Karpas-422 (cell line): Measurements from ENCODE around the gene ATF4. TPM values are rescaled to one million over a fixed set of nuclear protein-coding genes. Genes with fewer than 3 reads are reported as not detected.

Experiments
- DNase-seq: peaks from one replicate; pipeline ENCODE4 v3.0.0-alpha.2; 2015
- H2AFZ ChIP-seq: fragments of 200-600 bp; sonication (generic); 2 replicates; pipeline ENCODE4 v1.6.1; 2014; ENCODE audit warnings: antibody characterized with exemption, low read length, mixed read lengths
- H3K27ac ChIP-seq: fragments of 200-600 bp; sonication (generic); 2 replicates; pipeline ENCODE4 v1.5.1; 2014; ENCODE audit warnings: mild to moderate bottlenecking, low read length, moderate library complexity
- H3K27me3 ChIP-seq: fragments of 200-600 bp; sonication (generic); 2 replicates; pipeline ENCODE4 v1.6.1; 2014; ENCODE audit warnings: low read length, mixed read lengths
- H3K36me3 ChIP-seq: fragments of 200-600 bp; sonication (generic); 2 replicates; pipeline ENCODE4 v1.6.1; 2014; ENCODE audit warnings: low read length, mixed read lengths; ENCODE audit not compliant: insufficient read depth
- H3K4me1 ChIP-seq: fragments of 200-600 bp; sonication (generic); 2 replicates; pipeline ENCODE4 v1.6.1; 2014; ENCODE audit warnings: mild to moderate bottlenecking, low read length, mixed read lengths
- H3K4me2 ChIP-seq: fragments of 200-600 bp; sonication (generic); 2 replicates; pipeline ENCODE4 v1.6.1; 2014; ENCODE audit warnings: low read length, low read depth, mild to moderate bottlenecking; ENCODE audit not compliant: poor library complexity, severe bottlenecking
- H3K4me3 ChIP-seq: fragments of 200-600 bp; sonication (generic); 2 replicates; pipeline ENCODE4 v1.5.1; 2014; ENCODE audit warnings: mild to moderate bottlenecking, antibody characterized with exemption, low read length, mixed read lengths
- H3K79me2 ChIP-seq: fragments of 200-600 bp; sonication (generic); 2 replicates; pipeline ENCODE4 v1.6.1; 2014; ENCODE audit warnings: mild to moderate bottlenecking, low read length, mixed read lengths
- H3K9ac ChIP-seq: fragments of 200-600 bp; sonication (generic); 2 replicates; pipeline ENCODE4 v1.6.0; 2014; ENCODE audit warnings: low read length
- H3K9me2 ChIP-seq: fragments of 200-600 bp; sonication (generic), shearing (Covaris generic); replicated peaks from 2 replicates; pipeline ENCODE4 v1.6.0; 2014; ENCODE audit warnings: mild to moderate bottlenecking, low read length, moderate library complexity; ENCODE audit not compliant: insufficient read depth
- H3K9me3 ChIP-seq: fragments of 300-700, 200-600 bp; sonication (generic); 2 replicates; pipeline ENCODE4 v1.6.1; 2014; ENCODE audit warnings: low read length, mixed read lengths
- H4K20me1 ChIP-seq: fragments of 200-600 bp; sonication (generic); 2 replicates; pipeline ENCODE4 v1.6.1; 2014; ENCODE audit warnings: mild to moderate bottlenecking, antibody characterized with exemption, low read length, low read depth; ENCODE audit not compliant: insufficient read depth
- total RNA-seq: library from RNA; depleted of rRNA; stranded (reverse); fragments of >200 nt; shearing (Covaris generic); gene quantifications from 2 replicates; pipeline ENCODE4 v1.2.3, GENCODE V29; 2014; ENCODE audit warnings: low replicate concordance

ATF4 gene
- total RNA-seq, 1 experiment from 2014 or later = 543 TPM

- H3K4me2 ChIP-seq = no peak overlapping the region
- no peak for DNase-seq
- H3K79me2 ChIP-seq = no peaks in the 10 kb centered on the region
- no peak overlapping the region for H3K4me3 ChIP-seq
- no peak overlapping the region for H3K27ac ChIP-seq
- H3K9me3 ChIP-seq = no peaks in the 10 kb centered on the region
- H2AFZ ChIP-seq = no peak overlapping the region
- H3K27me3 ChIP-seq = no peaks in the 10 kb centered on the region
- no peaks in the 10 kb centered on the region for H3K4me1 ChIP-seq
- H4K20me1 ChIP-seq = no peaks in the 10 kb centered on the region
- H3K36me3 ChIP-seq = no peaks in the 10 kb centered on the region
- no peaks in the 10 kb centered on the region for H3K9me2 ChIP-seq
- H3K9ac ChIP-seq = no peak overlapping the region
These were observed 36.8 kb downstream of the ATF4 start for GRCh38 chr22:39556970-39557841.

GRCh38 chr22:39558254-39558727 is 37.9 kb downstream of the ATF4 start:
- no peak for DNase-seq
- no peak overlapping the region for H3K27ac ChIP-seq
- H3K9ac ChIP-seq = no peak overlapping the region
- no peaks in the 10 kb centered on the region for H3K27me3 ChIP-seq
- no peaks in the 10 kb centered on the region for H3K79me2 ChIP-seq
- H3K36me3 ChIP-seq = no peaks in the 10 kb centered on the region
- H3K4me2 ChIP-seq = no peak overlapping the region
- H3K9me2 ChIP-seq = no peaks in the 10 kb centered on the region
- H3K4me3 ChIP-seq = no peak overlapping the region
- H3K4me1 ChIP-seq = no peaks in the 10 kb centered on the region
- H4K20me1 ChIP-seq = no peaks in the 10 kb centered on the region
- H2AFZ ChIP-seq = no peak overlapping the region
- H3K9me3 ChIP-seq = no peaks in the 10 kb centered on the region

DNA sequence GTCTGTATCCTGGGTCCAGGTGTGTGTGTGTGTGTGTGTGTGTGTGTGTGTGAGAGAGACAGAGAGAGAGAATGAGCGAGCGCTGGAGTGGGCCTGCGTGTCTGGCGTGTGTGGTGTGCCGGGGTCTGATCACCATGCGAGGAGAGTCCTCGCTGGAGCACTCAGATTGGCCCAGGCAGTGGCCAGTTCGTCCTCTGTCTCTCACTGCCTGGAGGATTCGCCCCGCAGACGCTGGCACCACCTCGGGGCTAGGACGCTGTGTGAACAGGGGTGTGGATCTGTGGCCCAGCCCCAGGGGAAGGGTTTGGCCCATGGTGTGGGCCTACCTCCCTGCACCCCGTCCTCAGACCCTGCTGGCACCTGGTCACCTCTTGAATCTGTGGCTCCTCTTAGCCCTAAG is 38.6 kb downstream of the ATF4 start:
- Histone ChIP-seq H4K20me1 (no peaks in the 10 kb centered on the region), H3K9me3 (peaks cover 2% of the 10 kb centered on the region; the same call in 1 of the 2 replicates), H3K9ac (no peak overlapping the region), H3K36me3 (no peaks in the 10 kb centered on the region), H3K27me3 (no peaks in the 10 kb centered on the region), H2AFZ (no peak overlapping the region), H3K4me1 (no peaks in the 10 kb centered on the region), H3K4me3 (no peak overlapping the region), H3K9me2 (no peaks in the 10 kb centered on the region), H3K79me2 (no peaks in the 10 kb centered on the region), H3K4me2 (no peak overlapping the region), H3K27ac (no peak overlapping the region)
- no peak for DNase-seq

DNA sequence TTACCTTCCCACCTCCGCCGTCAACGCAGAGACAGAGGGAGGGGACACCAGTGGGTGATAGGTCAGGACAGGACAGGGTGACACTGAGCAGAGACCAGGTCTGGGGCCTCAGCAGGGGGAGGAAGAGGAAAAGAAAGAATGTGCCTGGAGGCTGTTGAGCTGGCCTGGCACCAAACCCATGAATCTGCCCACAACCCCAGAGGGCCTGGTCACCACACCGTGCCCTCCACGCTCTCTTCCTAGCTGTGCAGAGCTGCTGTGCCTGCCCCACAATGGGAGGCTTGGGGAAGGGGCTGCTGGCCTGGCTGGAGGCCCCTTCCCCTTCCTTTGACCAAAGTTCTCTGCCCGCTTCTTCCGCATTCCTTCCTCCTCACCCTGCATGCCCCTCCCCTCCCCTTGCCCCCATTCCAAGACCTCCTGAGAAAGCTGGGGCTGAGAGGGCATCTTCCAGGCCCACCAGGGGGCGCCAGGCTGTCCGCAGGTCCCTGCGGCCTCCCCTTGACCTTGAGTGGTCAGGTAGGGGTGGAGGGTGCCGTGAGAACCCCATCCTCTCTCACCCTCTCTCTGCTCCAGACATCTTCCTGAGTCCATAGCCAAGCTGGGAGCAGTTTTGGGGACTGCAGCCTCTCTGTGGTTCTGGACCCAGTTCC is 39.2 kb downstream of the ATF4 start:
- Histone ChIP-seq H4K20me1 (no peaks in the 10 kb centered on the region), H3K9ac (no peak overlapping the region), H3K36me3 (no peaks in the 10 kb centered on the region), H2AFZ (no peak overlapping the region), H3K4me2 (no peak overlapping the region), H3K79me2 (no peaks in the 10 kb centered on the region), H3K27me3 (no peaks in the 10 kb centered on the region), H3K9me2 (no peaks in the 10 kb centered on the region), H3K27ac (no peak overlapping the region), H3K4me1 (no peaks in the 10 kb centered on the region), H3K4me3 (no peak overlapping the region), H3K9me3 (peaks cover 5% of the 10 kb centered on the region; the same call in 1 of the 2 replicates)
- no peak for DNase-seq

- Histone ChIP-seq H3K9me3 (peaks cover 5% of the 10 kb centered on the region; the same call in 1 of the 2 replicates), H3K36me3 (no peaks in the 10 kb centered on the region), H2AFZ (no peak overlapping the region), H3K9me2 (no peaks in the 10 kb centered on the region), H3K4me3 (no peak overlapping the region), H3K9ac (no peak overlapping the region), H3K27me3 (no peaks in the 10 kb centered on the region), H3K4me2 (no peak overlapping the region), H4K20me1 (no peaks in the 10 kb centered on the region), H3K79me2 (no peaks in the 10 kb centered on the region), H3K27ac (no peak overlapping the region), H3K4me1 (no peaks in the 10 kb centered on the region)
- no peak for DNase-seq
These were observed 39.8 kb downstream of the ATF4 start for GRCh38 chr22:39560127-39560526.

GRCh38 chr22:39562839-39563489 is 42.6 kb downstream of the ATF4 start:
- Histone ChIP-seq H3K9me3 (peaks cover 5% of the 10 kb centered on the region; the same call in 1 of the 2 replicates), H2AFZ (no peak overlapping the region), H3K4me3 (no peak overlapping the region), H3K27me3 (no peaks in the 10 kb centered on the region), H4K20me1 (no peaks in the 10 kb centered on the region), H3K27ac (no peak overlapping the region), H3K9me2 (no peaks in the 10 kb centered on the region), H3K4me2 (no peak overlapping the region), H3K79me2 (no peaks in the 10 kb centered on the region), H3K9ac (no peak overlapping the region), H3K36me3 (no peaks in the 10 kb centered on the region), H3K4me1 (no peaks in the 10 kb centered on the region)
- no peak for DNase-seq

DNA sequence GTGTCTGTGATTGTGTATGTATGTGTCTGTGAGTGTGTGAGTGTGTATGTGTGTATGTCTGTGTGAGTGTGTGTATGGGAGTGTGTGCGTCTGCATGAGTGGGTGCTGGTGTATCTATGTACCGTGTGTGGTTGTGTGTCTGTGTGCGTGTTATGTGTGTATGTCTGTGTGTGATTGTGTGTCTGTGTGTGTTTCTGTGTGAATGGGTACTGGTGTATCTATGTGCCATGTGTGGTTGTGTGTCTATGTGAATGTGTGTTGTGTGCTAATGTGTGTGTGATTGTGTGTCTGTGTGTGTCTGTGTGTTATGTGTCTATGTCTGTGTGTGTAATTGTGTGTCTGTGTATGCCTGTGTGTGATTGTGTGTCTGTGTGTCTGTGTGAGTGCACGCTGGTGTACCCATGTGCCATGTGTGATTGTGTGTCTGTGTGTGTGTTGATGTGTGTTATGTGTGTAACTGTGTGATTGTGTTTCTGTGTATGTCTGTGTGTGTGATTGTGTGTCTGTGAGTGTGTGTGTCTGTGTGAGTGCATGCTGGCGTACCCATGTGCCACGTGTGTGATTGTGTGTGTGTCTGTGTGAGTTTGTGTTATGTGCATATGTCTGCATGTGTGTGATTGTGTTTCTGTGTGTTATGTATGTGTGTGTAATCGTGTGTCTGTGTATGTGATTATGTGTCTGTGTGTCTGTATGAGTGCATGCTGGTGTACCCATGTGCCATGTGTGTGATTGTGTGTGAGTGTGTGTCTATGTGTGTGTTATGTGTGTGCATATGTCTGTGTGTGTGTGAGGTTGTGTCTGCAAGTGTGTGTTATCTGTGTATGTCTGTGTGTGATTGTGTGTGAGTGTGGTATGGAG is 43.4 kb downstream of the ATF4 start:
- no peaks in the 10 kb centered on the region for H4K20me1 ChIP-seq
- H3K79me2 ChIP-seq = no peaks in the 10 kb centered on the region
- H3K9ac ChIP-seq = no peak overlapping the region
- H3K27ac ChIP-seq = no peak overlapping the region
- H3K4me2 ChIP-seq = no peak overlapping the region
- DNase-seq = no peak
- no peak overlapping the region for H2AFZ ChIP-seq
- H3K36me3 ChIP-seq = no peaks in the 10 kb centered on the region
- no peaks in the 10 kb centered on the region for H3K4me1 ChIP-seq
- no peak overlapping the region for H3K4me3 ChIP-seq
- no peaks in the 10 kb centered on the region for H3K27me3 ChIP-seq
- no peaks in the 10 kb centered on the region for H3K9me2 ChIP-seq
- peaks cover 5% of the 10 kb centered on the region; the same call in 1 of the 2 replicates for H3K9me3 ChIP-seq
